ENCODE measurements around the gene CHRNA4.
"Not testable (repeated sequence)": the region's sequence is repeated elsewhere in the genome, so short reads cannot be mapped to it uniquely, and the experiment has no call there.

Gene CHRNA4

GRCh38 chr20:63347950-63348827, 13.0 kb downstream of the CHRNA4 start:
- DNase-seq: no peak

GRCh38 chr20:63347081-63347741, 13.9 kb downstream of the CHRNA4 start:
- no peak for DNase-seq

GRCh38 chr20:63346131-63347080, 14.7 kb downstream of the CHRNA4 start:
- no peak for DNase-seq

GRCh38 chr20:63345328-63346100, 15.6 kb downstream of the CHRNA4 start:
- peak; percentile 27 for DNase-seq

- DNase-seq: no peak
Observed at GRCh38 chr20:63344616-63345327, 16.4 kb downstream of the CHRNA4 start.

- DNase-seq: no peak
Observed at GRCh38 chr20:63343460-63344445, 17.4 kb downstream of the CHRNA4 start.

GRCh38 chr20:63342561-63343459, 18.3 kb downstream of the CHRNA4 start:
- DNase-seq: no peak

- DNase-seq: not testable (repeated sequence)
Observed at GRCh38 chr20:63340158-63340688, 20.9 kb downstream of the CHRNA4 start.

GRCh38 chr20:63339154-63340094, 21.7 kb downstream of the CHRNA4 start:
- DNase-seq: not testable (repeated sequence)

- DNase-seq: no peak
Observed at GRCh38 chr20:63337786-63338420, 23.2 kb downstream of the CHRNA4 start.

- no peak for DNase-seq
Observed at GRCh38 chr20:63336232-63336752, 24.9 kb downstream of the CHRNA4 start.

GRCh38 chr20:63335711-63336110, 25.4 kb downstream of the CHRNA4 start:
- DNase-seq: no peak

- not testable (repeated sequence) for DNase-seq
Observed at GRCh38 chr20:63335060-63335459, 26.1 kb downstream of the CHRNA4 start.

GRCh38 chr20:63334356-63334755, 26.8 kb downstream of the CHRNA4 start:
- no peak for DNase-seq

- no peak for DNase-seq
Observed at GRCh38 chr20:63333241-63333836, 27.8 kb downstream of the CHRNA4 start.

- no peak for DNase-seq
Observed at GRCh38 chr20:63332488-63333240, 28.5 kb downstream of the CHRNA4 start.
